MM.1S (cell line): ENCODE data around the gene RNASE7.

Experiments
- EZH2 ChIP-seq: fragments of 300-600 bp; sonication (generic); optimal IDR thresholded peaks from 2 replicates; pipeline ENCODE3; 2017; ENCODE audit warnings: low read depth, mild to moderate bottlenecking, antibody characterized with exemption, low read length, mixed read lengths
- TF ChIP-seq, protein P1 (sequence below): fragments of 300-600 bp; sonication (generic); IDR thresholded peaks from 2 replicates; pipeline ENCODE4 v1.5.1; 2016; ENCODE audit warnings: antibody characterized with exemption, low read length, mixed read lengths

DNA sequence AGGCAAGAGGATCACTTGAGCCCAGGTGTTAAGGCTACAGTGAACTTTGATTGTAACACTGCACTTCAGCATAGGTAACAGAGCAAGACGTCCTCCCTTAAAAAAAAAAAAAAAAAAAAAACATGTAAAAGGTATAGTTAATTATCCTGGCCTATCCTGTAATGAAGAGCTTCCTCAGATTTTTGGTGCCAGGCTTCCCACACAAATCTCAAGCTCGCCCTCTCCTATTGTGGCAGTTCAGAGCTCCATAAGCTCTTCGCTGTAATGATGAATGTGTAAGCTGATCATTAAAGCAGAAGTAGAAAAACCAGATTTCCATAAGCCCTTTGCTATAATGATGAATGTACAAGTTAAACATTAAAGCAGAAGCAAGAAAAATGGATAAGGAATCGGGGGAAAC is 45.0 kb upstream of the RNASE7 start:
- TF ChIP-seq, protein P1, sequence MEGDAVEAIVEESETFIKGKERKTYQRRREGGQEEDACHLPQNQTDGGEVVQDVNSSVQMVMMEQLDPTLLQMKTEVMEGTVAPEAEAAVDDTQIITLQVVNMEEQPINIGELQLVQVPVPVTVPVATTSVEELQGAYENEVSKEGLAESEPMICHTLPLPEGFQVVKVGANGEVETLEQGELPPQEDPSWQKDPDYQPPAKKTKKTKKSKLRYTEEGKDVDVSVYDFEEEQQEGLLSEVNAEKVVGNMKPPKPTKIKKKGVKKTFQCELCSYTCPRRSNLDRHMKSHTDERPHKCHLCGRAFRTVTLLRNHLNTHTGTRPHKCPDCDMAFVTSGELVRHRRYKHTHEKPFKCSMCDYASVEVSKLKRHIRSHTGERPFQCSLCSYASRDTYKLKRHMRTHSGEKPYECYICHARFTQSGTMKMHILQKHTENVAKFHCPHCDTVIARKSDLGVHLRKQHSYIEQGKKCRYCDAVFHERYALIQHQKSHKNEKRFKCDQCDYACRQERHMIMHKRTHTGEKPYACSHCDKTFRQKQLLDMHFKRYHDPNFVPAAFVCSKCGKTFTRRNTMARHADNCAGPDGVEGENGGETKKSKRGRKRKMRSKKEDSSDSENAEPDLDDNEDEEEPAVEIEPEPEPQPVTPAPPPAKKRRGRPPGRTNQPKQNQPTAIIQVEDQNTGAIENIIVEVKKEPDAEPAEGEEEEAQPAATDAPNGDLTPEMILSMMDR, result no peak
- no peak for TF ChIP-seq EZH2
